NOMO-1 (cell line): ENCODE measurements around the gene DSCAM.
A peak's percentile ranks its signal among the peaks of the same experiment; 100 is the strongest.
"Not testable (repeated sequence)": the region's sequence is repeated elsewhere in the genome, so short reads cannot be mapped to it uniquely, and the experiment has no call there.

ENCODE experiments used
- DNase-seq, 2 experiments: peaks; one replicate each; lab custom pipeline; 2025; ENCODE audit not compliant: unreplicated experiment in 2 of 2; lab: John Stamatoyannopoulos, UW

DSCAM gene

DNA sequence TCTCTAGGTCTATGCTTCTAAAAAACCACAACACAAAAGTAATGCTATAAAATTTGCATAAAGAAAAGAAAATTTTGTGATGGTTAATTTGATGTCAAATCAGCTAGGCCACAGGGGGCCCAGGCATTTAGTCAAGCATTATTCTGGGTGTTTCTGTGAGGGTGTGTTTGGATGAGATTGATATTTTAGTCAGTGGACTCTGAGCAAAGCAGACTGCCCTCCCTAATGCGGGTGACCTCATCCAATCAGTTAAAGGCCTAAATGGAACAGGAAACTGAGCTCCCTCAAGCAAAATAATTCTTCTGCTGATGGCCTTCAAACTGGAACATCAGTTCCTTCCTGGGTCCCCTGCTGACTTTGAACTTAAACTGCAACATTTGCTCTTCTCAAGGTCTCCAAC, 358.0 kb downstream of the DSCAM start:
- DNase-seq, result no peak

DNA sequence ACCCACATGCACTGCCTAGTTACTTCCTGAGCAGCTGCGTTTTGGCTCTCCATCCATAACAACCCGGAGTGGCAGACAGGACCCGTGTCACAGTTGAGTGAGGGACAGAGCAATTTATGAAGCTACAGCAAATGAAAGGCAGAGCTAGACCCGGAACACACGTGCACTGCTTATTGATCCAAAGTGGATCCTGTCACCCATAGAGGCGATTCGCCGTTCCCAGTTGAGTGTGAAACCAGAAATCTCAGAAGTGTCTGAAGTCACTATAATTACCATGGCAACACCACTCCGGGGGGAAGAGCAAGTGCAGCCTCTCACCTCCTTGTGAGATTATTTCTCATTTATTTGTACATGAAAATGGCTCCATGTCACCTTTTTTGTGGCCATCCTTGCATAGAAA, 365.2 kb downstream of the DSCAM start:
- no peak for DNase-seq

DNA sequence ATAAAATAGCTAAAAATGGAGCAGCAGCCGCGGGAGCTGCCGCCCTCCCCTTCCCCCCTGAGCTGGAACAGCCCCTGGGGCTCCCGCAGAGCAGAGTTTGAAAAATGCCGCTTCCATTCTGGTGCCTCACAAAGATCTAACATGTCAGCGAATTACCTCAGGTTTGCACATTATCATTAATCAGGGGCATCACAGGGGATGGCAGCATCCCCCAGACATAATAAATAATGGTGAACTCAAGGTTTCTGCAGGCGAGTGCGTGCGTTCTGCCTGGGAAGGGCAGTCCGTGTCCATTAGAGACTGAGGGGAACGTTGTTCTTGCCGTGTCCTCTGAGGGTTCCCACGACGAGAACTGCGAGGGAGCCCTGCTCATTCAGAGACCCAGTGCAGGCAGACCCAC, 372.4 kb downstream of the DSCAM start:
- no peak for DNase-seq

DNA sequence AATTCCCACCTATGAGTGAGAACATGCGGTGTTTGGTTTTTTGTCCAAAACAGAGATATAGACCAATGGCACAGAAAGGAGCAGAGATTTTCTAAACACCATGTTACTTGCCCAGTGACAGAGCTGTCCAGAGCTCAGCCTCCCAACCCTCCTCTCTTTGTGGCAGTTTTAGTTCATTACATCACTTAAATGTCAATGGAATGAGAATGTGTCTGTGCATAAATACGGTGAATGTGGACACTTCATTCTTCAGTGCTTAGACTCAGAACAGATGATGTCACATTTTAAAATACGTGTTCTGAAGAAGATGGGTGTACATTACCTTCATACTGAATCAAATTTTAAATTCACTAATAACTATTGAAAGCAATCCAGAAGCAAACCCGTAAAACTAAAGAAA, 374.9 kb downstream of the DSCAM start:
- no peak for DNase-seq

DNA sequence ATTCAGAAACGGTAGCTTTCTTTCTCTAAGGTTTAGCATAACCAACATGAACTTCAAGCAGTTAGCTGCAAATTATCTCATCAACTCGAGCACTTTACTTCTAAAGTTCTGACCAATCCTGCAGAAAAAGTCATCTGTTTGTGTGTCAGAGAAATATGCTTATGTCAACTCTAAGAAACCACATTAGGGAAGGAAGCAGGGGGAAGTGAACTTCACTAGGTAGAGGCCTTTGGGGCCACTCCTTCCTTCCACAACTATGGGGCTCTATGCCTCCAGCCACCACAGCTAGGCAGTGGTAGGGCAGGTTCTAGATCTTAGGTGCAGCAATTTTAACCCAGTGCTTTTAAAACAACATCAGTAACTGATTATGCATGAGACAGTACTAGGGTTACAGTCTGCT, 375.9 kb downstream of the DSCAM start:
- DNase-seq, result peak; percentile 29 to 63

DNA sequence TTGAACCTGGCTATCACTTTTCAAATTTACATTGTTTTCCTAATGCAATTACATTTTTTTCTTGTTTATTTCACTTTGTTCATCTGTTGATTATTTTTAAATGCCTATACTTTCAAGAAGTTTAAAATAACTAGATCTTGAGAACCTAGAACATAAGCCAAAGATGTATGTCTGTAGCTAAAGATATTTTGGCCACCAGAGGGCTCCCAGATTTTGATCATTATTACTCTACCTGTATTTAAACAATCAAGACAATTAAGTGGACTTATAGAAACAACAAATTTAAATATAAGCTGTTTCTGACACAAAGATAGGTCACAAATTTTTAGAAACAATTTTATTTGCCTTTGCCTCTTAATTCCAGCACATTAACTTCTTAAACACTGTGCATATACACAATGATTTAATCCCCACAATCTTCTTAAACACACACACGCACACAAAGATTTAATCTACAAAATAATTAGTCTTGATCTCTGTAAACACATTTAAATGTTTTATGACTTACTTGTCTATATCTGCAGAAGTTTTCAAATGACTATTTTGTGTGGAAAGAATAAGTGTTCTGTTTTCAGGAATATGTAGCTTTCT, 380.0 kb downstream of the DSCAM start:
- peak in 1 of 2 experiments; percentile 0 for DNase-seq

DNA sequence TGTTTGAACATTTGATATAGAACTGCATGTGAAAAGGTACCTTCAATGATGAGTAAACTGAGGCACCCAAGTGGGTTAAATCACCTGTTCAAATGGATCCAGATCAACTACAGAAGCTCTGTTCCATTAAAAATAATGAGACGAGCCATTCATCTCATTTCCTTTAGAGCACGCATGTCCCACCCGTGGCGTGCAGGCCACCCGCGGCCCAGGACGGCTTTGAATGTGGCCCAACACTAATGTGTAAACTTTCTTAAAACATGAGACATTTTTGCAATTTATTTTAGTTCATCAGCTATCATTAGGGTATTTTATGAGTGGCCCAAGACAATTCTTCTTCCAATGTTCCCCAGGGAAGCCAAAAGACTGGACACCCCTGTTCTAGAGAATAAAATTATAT, 381.6 kb downstream of the DSCAM start:
- no peak for DNase-seq

DNA sequence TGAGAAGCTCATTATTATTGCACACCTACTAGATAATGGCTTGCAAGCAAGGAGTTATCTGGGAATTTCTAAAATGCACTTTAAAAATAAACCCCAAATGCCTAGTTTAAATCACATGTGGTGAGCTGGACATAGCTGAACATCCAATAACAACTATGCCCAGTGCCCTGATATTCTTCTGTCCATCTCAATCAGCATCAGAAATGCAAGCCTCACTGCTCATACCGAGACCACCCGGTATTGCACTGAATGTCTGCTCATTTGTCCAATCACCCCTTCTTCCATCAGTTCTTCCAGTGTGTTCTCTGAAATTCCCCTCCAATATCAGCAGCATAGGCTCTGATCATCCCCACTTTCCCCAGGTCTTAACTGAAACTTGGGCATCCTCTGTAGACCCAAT, 383.8 kb downstream of the DSCAM start:
- DNase-seq, result no peak

DNA sequence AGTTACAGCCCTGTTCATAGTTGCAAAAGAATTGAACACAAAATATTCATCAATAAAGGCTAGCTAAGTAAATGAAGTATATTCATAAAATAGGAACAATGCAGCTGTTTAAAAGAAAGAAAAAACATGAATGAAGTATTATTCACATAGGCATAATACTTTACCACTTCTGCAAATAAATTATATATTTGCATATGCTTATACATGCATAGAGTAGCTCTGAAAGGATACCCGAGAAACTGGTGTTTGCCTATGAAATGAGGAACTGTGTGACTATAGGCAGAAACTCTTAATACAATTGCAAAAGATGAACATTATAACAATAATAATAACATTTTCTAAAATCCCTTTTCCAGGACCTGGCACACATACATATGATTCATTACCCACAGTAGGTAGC, 385.9 kb downstream of the DSCAM start:
- DNase-seq, result no peak

DNA sequence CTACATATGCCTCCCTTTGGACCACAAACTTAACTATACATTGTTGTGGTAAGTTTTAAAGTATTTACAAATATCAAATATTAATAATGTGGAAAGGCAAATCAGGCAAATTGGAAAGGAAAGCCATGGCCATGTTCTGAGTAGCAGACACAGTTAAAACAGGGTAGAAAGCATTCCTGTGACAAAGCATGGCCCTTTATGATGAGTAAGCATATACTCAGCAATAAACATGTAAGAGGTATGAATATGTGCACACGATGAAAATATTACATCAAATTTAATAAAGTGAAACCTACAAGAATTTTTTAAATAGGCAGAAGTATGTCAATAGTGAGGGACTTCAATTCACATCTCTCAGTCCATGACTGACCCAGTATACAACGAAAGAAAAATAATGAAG, 389.2 kb downstream of the DSCAM start:
- DNase-seq, result no peak

DNA sequence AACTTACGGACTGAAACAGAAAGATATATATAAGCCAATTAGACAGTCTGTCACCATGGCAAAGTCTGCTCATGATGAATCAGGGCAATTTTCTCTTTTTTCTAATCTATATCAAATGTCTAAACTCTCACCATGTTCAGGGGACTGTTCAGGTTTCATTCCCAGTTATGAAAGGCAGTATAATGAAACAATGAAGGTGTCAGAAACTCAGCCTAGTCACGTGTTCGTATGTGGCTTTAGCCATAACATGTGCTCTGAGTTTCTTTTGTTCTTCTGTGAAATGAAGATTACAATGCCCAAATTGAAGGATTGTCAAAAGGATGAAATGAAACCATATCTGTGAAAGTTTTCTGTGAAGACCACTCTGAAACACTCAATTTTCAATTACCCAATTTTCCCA, 392.9 kb downstream of the DSCAM start:
- no peak for DNase-seq

DNA sequence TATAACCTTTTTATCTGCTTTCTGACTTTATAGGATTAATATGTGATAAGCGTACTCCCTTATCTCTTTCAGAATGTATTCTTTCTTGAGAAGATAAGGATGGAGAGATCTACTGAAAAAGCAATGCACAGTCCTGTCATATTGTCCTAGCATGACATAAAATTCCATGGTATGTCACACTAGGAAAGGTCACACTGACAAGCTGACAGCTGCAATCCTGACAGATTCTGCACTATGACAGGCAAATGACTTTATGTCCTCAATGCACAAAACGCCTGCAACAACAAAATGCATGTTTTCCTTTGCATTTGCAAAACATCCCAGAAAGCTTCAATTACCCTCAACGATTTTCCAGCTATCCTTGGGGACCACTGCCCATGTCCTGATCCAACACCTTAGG, 393.8 kb downstream of the DSCAM start:
- DNase-seq, result no peak

DNA sequence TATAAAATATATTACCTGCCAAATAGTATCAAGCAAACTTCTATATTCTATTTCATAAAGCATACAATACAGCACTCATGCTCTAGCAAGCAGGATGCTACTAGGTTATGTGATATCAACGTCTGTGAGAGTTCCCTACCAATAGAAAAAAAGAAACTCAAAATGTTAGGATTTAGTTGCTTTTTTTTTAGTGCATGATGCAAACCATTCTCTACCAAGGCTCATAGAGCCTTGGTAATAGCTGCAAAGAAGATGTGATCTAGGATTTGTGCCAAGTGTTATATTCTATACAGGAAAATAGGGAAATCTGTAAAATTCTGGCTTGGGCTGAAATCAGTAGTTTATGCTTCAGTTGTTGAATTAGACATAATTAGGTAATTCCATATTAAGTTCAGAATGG, 394.4 kb downstream of the DSCAM start:
- no peak for DNase-seq

DNA sequence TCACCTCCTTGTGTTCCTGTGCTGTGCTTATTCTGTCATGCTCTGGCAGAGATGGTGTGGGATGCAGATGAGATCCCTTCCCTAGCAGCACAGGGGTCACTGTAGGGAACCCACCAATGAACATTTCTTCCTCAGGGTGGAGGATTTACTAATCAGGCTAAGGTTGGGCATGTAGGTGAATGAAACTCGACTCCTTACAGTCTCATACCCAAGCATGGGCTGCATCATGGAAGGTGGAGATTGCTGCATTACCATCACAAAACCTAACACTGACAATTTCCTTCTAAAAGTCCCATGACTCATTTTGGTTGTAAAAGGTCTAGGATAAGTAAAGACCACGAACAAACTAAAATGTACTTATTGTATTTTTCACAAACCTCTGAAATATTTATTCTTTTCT, 399.9 kb downstream of the DSCAM start:
- no peak for DNase-seq

DNA sequence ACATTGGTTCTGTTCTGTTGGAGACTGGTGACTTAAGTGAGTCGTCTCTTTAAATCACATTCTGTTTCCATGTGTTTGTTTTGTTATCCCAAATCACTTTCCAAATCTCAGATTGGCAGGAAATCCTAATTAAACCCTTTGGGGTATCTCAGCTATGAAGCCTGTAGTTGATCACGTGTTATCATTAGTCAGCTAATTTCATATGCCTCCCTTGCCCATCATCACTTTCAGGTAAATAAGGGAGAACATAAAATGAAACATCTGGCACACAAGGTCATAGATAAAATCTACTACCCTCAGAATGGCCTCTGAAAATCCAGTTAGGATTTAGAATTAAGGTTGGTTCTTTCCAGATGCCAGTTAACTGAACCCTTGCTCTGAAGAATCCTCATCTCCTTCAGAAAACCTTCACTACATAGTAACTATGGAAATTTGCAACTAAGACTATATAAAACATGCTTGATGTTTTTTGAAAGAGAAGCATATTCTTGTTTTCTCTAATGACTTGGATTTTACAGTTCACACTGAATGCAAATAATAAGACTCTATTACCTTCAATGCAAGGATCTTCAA, 401.5 kb downstream of the DSCAM start:
- no peak for DNase-seq

DNA sequence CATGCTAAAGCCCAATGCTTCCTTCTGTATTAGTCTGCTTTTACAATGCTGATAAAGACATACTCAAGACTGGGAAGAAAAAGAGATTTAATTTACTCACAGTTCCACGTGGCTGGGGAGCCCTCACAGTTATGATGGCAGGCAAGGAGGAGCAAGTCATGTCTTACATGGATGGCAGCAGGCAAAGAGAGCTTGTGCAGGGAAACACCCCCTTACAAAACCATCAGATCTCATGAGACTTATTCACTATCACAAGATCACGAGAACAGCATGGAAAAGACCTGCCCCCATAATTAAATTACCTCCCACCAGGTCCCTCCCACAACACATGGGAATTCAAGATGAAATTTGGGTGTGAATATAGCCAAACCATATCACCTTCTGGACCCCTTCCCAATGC, 407.4 kb downstream of the DSCAM start:
- not testable (repeated sequence) for DNase-seq

DNA sequence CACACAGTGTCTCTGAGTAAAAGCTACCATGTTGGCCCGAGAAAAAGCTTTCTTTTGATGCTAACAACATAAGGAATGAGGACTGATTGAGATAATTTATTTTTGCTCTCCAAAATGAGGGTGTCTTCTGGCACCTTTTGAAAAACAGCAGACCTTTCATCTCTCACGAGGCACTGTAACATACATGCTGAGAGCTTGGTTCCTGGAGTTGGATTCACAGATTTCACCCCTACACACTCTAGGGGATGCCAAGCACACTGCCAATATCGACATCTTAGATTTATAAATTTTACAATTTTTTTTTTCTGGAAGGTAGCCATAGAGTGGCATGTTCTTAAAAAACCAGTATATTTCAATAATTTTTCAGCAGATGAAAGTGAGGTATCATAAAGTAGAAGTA, 408.3 kb downstream of the DSCAM start:
- no peak for DNase-seq

DNA sequence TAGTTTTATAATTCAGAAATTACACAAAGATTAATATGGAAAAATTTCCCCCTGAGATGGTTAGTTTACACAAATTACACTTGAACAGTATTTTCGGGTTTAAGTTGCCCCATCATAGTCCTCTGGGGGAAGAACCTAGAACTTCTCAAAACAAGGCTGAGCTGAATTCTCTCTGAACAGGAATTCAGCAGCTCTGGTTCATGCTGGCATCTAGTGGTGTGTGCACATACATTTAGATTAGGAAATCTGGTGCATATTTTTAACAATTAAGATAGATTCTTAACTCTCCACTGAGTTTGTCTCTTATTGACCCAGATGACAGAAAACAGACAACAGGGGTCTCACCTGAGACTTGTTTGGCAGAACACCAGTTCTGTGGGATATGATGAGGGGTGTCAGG, 410.7 kb downstream of the DSCAM start:
- no peak for DNase-seq

DNA sequence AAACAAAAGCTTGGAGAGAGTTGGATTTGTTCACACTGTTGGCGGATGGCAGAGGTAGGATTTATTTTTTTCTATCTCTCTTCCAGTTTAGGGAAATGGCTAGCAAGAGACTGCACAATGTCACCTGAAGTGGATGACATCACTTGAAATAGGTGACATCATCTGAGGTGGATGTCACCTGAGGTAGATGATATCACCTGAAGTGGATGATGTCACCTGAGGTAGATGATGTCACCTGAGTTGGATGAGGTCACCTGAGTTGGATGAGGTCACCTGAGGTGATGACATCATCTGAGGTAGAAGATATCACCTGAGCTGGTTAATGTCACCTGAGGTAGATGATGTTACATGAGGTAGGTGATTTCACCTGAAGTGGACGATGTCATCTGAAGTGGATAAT, 413.4 kb downstream of the DSCAM start:
- no peak for DNase-seq

DNA sequence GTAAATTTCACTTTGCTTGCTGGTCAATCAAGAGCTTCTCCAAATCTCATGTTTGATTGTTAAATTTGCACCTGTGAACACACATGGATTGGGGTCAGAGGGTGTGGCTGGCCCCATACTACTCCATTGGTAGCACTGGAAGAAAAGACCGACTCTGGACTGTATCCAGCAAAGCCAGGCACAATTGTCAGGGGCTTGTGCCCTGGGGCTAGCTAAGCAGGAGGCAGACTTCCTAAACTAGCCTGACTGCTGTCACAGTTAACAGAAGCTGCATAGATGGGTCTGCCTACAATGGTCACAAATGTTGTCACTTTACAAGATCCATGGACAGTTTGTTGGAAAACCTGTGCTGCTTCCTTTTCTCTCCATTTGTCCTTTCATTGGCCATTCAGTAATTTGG, 421.0 kb downstream of the DSCAM start:
- DNase-seq, result no peak

DNA sequence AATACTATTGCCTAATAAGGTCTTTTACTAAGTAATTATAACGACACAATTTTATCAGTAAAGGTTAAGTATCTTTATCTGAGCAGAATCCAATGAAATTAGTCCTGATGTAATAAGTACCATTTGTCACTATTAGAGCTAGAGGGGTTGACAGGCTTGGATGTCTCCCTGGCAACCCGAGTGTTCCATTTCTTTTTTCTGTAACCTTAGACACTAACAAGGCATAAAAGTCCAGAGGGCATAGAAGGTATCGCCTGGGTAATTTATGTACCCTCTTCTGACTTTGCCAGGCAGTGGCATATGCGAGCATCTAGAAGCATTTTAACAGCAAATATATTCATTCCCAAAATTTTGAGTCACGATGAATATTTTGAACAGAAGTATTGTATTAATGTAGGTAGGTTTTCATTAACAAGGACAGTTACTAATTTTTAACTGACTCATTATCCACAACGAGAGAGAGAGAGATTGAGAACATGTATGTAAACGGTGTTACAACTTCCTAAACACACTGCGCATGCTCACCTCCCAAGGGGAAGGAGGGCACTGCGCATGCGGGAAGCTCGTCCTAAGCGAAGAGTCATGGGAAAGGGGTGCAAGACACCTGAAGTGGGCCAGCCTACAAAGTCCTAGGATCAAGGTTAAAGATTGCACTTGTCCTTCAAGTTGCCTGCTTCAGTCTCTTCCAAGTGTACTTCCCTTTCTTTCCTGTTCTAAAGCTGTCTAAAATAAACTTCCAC, 423.9 kb downstream of the DSCAM start:
- no peak for DNase-seq

DNA sequence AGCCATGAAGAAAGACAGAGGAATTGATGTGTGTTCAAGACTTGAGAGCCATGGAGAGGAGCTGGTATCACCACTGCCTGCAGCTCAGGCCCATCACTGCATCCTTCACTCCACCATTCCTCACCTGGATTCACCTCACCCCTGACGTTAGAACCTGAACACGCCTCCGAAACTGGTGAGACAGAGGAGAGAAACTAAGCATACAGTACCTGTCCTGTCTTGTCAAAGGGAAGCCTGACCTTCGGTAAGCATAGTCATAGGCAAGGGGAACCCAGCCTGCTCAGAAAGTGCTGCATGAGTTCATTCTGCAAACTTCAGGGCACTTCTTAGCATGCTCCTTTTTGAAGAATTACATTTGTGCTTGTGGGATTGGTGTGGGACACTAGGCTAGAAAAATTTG, 425.8 kb downstream of the DSCAM start:
- DNase-seq, result no peak

DNA sequence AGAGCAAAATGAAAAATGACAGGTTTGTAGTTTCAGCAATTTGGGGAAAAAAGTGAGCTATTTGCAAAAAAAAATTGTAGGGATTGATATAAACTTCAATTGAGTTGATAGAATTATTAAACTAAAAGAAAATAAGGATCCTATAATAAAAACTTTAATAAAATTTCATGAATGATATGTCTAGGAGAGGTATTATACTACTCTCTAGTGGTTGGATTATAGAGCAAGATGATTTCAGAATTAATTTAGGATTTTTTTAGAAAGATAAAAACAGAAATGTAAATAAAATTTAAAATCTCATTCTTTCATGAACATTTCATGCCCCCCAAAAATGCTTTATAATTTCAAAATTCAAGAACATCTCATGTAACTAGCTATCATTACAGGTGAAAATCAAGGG, 430.4 kb downstream of the DSCAM start:
- no peak for DNase-seq
